GM12892 (cell line): ENCODE measurements around the gene POP7.

Experiments used
- POLR2AphosphoS5 ChIP-seq: IDR thresholded peaks from 2 replicates; pipeline ENCODE4 v1.6.1; 2011; ENCODE audit warnings: low read depth, low read length, control low read depth
- TAF1 ChIP-seq: IDR thresholded peaks from 2 replicates; pipeline ENCODE4 v1.6.1; 2011; ENCODE audit warnings: low read depth, mild to moderate bottlenecking, control low read depth, low read length, borderline replicate concordance

GRCh38 chr7:100721505-100721812 is 15.5 kb downstream of the POP7 start:
- no peak for TF ChIP-seq POLR2AphosphoS5
- no peak for TF ChIP-seq TAF1
